ENCODE data around the gene CDH4.

DNA sequence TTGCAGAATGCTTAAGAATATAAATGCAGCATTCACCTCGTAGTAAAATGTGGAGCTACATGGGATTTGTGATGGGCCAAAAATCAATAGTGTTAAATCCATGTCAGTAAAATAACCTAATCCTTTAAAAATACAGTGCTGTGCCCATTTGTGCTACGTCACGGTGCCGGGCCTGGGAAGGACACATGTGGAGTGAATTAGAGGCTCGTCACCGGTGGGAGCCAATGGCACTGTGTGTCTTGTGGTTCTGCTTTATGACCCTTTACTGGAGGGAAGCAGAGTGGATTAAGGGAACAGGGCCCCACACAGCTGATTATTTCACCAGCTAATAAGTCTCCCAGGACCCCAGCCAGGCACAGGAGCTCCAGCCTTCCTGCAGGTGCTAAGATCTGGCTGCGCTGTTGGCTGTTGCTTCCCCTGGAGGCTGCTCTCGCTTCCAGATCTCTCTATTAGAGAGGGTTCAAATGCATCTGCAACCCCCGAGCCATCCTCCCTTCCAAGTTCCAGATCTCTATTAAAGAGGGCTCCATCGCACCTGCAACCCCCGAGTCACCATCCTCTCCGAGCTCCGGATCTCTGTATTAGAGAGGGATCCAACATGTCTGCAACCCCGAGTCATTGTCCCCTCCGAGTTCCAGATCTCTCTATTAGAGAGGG lies 405.8 kb downstream of the CDH4 start:
- TF ChIP-seq, protein P1, sequence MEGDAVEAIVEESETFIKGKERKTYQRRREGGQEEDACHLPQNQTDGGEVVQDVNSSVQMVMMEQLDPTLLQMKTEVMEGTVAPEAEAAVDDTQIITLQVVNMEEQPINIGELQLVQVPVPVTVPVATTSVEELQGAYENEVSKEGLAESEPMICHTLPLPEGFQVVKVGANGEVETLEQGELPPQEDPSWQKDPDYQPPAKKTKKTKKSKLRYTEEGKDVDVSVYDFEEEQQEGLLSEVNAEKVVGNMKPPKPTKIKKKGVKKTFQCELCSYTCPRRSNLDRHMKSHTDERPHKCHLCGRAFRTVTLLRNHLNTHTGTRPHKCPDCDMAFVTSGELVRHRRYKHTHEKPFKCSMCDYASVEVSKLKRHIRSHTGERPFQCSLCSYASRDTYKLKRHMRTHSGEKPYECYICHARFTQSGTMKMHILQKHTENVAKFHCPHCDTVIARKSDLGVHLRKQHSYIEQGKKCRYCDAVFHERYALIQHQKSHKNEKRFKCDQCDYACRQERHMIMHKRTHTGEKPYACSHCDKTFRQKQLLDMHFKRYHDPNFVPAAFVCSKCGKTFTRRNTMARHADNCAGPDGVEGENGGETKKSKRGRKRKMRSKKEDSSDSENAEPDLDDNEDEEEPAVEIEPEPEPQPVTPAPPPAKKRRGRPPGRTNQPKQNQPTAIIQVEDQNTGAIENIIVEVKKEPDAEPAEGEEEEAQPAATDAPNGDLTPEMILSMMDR (IDR thresholded peaks at IDR 0.05; ENCODE audit: insufficient read depth, low read depth, low read length): no peak
- TF ChIP-seq EZH2 (IDR thresholded peaks at IDR 0.05; ENCODE audit: insufficient read depth, low read length): no peak

Data from astrocyte (in vitro differentiated cells and primary cell).